Stimulated activated memory B cell treated with anti-CD40 and anti-IgM and Interleukin-4, amounts not matched to agents 10 μg/mL and 1 μg/mL and 100 μg/mL, for 72 hours (primary cell): ENCODE data around the gene ATP10A.
"Not testable (repeated sequence)": the region's sequence is repeated elsewhere in the genome, so short reads cannot be mapped to it uniquely, and the experiment has no call there.

ENCODE experiments used
- ATAC-seq: fragments of 150-1000 bp; cut with Tn5 transposase; 2 replicates; pipeline ENCODE4 v1.10.0; 2021
- H3K27ac Mint-ChIP-seq: one replicate; pipeline ENCODE4 v1.8.0; 2022; ENCODE audit warnings: mild to moderate bottlenecking, mixed read lengths
- H3K27me3 Mint-ChIP-seq: one replicate; pipeline ENCODE4 v1.8.0; 2022; ENCODE audit warnings: mixed read lengths
- H3K36me3 Mint-ChIP-seq: one replicate; pipeline ENCODE4 v1.8.0; 2022; ENCODE audit warnings: mixed read lengths
- H3K4me1 Mint-ChIP-seq: one replicate; pipeline ENCODE4 v1.8.0; 2022; ENCODE audit warnings: mixed read lengths
- H3K4me3 Mint-ChIP-seq: one replicate; pipeline ENCODE4 v1.8.0; 2022; ENCODE audit warnings: mild to moderate bottlenecking, moderate library complexity, mixed read lengths
- H3K9me3 Mint-ChIP-seq: one replicate; pipeline ENCODE4 v1.8.0; 2022; ENCODE audit warnings: mixed read lengths

Gene ATP10A

GRCh38 chr15:25874379-25874778, 11.3 kb upstream of the ATP10A start:
- Mint-ChIP-seq H3K27ac (no peak overlapping the region), H3K4me3 (no peak overlapping the region), H3K4me1 (no peaks in the 10 kb centered on the region), H3K36me3 (no peaks in the 10 kb centered on the region), H3K9me3 (no peaks in the 10 kb centered on the region), H3K27me3 (no peaks in the 10 kb centered on the region)
- no peak for ATAC-seq

- Mint-ChIP-seq H3K36me3 (no peaks in the 10 kb centered on the region), H3K27me3 (peaks cover 2% of the 10 kb centered on the region), H3K9me3 (no peaks in the 10 kb centered on the region), H3K27ac (no peak overlapping the region), H3K4me1 (no peaks in the 10 kb centered on the region), H3K4me3 (no peak overlapping the region)
- ATAC-seq, result no peak
Measured at GRCh38 chr15:25871403-25871802, 8.3 kb upstream of the ATP10A start.

- Mint-ChIP-seq H3K36me3 (no peaks in the 10 kb centered on the region), H3K4me3 (no peak overlapping the region), H3K27ac (no peak overlapping the region), H3K9me3 (no peaks in the 10 kb centered on the region), H3K4me1 (no peaks in the 10 kb centered on the region), H3K27me3 (peaks cover 7% of the 10 kb centered on the region)
- ATAC-seq, result no peak
Measured at GRCh38 chr15:25870938-25871337, 7.8 kb upstream of the ATP10A start.

- Mint-ChIP-seq H3K36me3 (no peaks in the 10 kb centered on the region), H3K27ac (no peak overlapping the region), H3K27me3 (peaks cover 15% of the 10 kb centered on the region), H3K9me3 (no peaks in the 10 kb centered on the region), H3K4me3 (no peak overlapping the region), H3K4me1 (no peaks in the 10 kb centered on the region)
- no peak for ATAC-seq
Measured at GRCh38 chr15:25869701-25870100, 6.6 kb upstream of the ATP10A start.

- no peak overlapping the region for H3K4me3 Mint-ChIP-seq
- H3K36me3 Mint-ChIP-seq, result no peaks in the 10 kb centered on the region
- no peak overlapping the region for H3K27ac Mint-ChIP-seq
- H3K9me3 Mint-ChIP-seq, result no peaks in the 10 kb centered on the region
- H3K27me3 Mint-ChIP-seq, result peaks cover 33% of the 10 kb centered on the region
- H3K4me1 Mint-ChIP-seq, result peaks cover 1% of the 10 kb centered on the region
- no peak for ATAC-seq
Measured at GRCh38 chr15:25866874-25867273, 3.7 kb upstream of the ATP10A start.

GRCh38 chr15:25866251-25866650, 3.1 kb upstream of the ATP10A start:
- Mint-ChIP-seq H3K27ac (no peak overlapping the region), H3K4me1 (peaks cover 7% of the 10 kb centered on the region), H3K4me3 (no peak overlapping the region), H3K36me3 (no peaks in the 10 kb centered on the region), H3K27me3 (peaks cover 40% of the 10 kb centered on the region), H3K9me3 (no peaks in the 10 kb centered on the region)
- ATAC-seq, result no peak

GRCh38 chr15:25864966-25865365, 1.8 kb upstream of the ATP10A start:
- H3K4me1 Mint-ChIP-seq, result peaks cover 7% of the 10 kb centered on the region
- peaks cover 52% of the 10 kb centered on the region for H3K27me3 Mint-ChIP-seq
- H3K4me3 Mint-ChIP-seq, result no peak overlapping the region
- no peaks in the 10 kb centered on the region for H3K36me3 Mint-ChIP-seq
- H3K9me3 Mint-ChIP-seq, result no peaks in the 10 kb centered on the region
- no peak for ATAC-seq
- H3K27ac Mint-ChIP-seq, result no peak overlapping the region

- Mint-ChIP-seq H3K9me3 (no peaks in the 10 kb centered on the region), H3K27me3 (peaks cover 61% of the 10 kb centered on the region), H3K36me3 (no peaks in the 10 kb centered on the region), H3K27ac (no peak overlapping the region), H3K4me1 (peaks cover 7% of the 10 kb centered on the region), H3K4me3 (peak overlapping the region; percentile 69)
- ATAC-seq, result no peak
Measured at GRCh38 chr15:25863968-25864580, 947 bp upstream of the ATP10A start.

- Mint-ChIP-seq H3K36me3 (no peaks in the 10 kb centered on the region), H3K27ac (no peak overlapping the region), H3K4me1 (peaks cover 7% of the 10 kb centered on the region), H3K27me3 (peaks cover 75% of the 10 kb centered on the region), H3K4me3 (peak overlapping the region; percentile 60), H3K9me3 (no peaks in the 10 kb centered on the region)
- no peak for ATAC-seq
Measured at GRCh38 chr15:25862472-25863110, 536 bp downstream of the ATP10A start.

- H3K9me3 Mint-ChIP-seq, result no peaks in the 10 kb centered on the region
- no peak for ATAC-seq
- no peak overlapping the region for H3K4me3 Mint-ChIP-seq
- no peak overlapping the region for H3K27ac Mint-ChIP-seq
- no peaks in the 10 kb centered on the region for H3K36me3 Mint-ChIP-seq
- H3K4me1 Mint-ChIP-seq, result peaks cover 7% of the 10 kb centered on the region
- peaks cover 75% of the 10 kb centered on the region for H3K27me3 Mint-ChIP-seq
Measured at GRCh38 chr15:25862071-25862471, 1.1 kb downstream of the ATP10A start.

- peaks cover 70% of the 10 kb centered on the region for H3K27me3 Mint-ChIP-seq
- peaks cover 7% of the 10 kb centered on the region for H3K4me1 Mint-ChIP-seq
- H3K4me3 Mint-ChIP-seq, result peak overlapping the region; percentile 16
- H3K36me3 Mint-ChIP-seq, result no peaks in the 10 kb centered on the region
- no peak overlapping the region for H3K27ac Mint-ChIP-seq
- no peak for ATAC-seq
- no peaks in the 10 kb centered on the region for H3K9me3 Mint-ChIP-seq
Measured at GRCh38 chr15:25860885-25861866, 2.0 kb downstream of the ATP10A start.

- no peak for ATAC-seq
- H3K27me3 Mint-ChIP-seq, result peaks cover 63% of the 10 kb centered on the region
- peaks cover 7% of the 10 kb centered on the region for H3K4me1 Mint-ChIP-seq
- no peak overlapping the region for H3K27ac Mint-ChIP-seq
- H3K36me3 Mint-ChIP-seq, result no peaks in the 10 kb centered on the region
- peaks cover 3% of the 10 kb centered on the region for H3K9me3 Mint-ChIP-seq
- H3K4me3 Mint-ChIP-seq, result no peak overlapping the region
Measured at GRCh38 chr15:25859838-25860645, 3.1 kb downstream of the ATP10A start.

- no peak overlapping the region for H3K27ac Mint-ChIP-seq
- peaks cover 7% of the 10 kb centered on the region for H3K4me1 Mint-ChIP-seq
- H3K36me3 Mint-ChIP-seq, result no peaks in the 10 kb centered on the region
- H3K9me3 Mint-ChIP-seq, result peaks cover 3% of the 10 kb centered on the region
- no peak for ATAC-seq
- H3K27me3 Mint-ChIP-seq, result peaks cover 54% of the 10 kb centered on the region
- H3K4me3 Mint-ChIP-seq, result no peak overlapping the region
Measured at GRCh38 chr15:25858952-25859760, 4.0 kb downstream of the ATP10A start.

- not testable (repeated sequence) for H3K9me3 Mint-ChIP-seq, H3K36me3 Mint-ChIP-seq, H3K4me3 Mint-ChIP-seq, H3K27ac Mint-ChIP-seq, ATAC-seq
- H3K27me3 Mint-ChIP-seq, result peaks cover 48% of the 10 kb centered on the region
- peaks cover 25% of the 10 kb centered on the region for H3K4me1 Mint-ChIP-seq
Measured at GRCh38 chr15:25856059-25856458, 7.1 kb downstream of the ATP10A start.
